ENCODE data around the gene ZBTB11. TPM values are rescaled to one million over a fixed set of nuclear protein-coding genes. Genes with fewer than 3 reads are reported as not detected.
"Not testable (repeated sequence)": the region's sequence is repeated elsewhere in the genome, so short reads cannot be mapped to it uniquely, and the experiment has no call there.

ZBTB11 gene
- total and polyA plus RNA-seq, 2 donors (not counting 3 experiments of a cell fraction or from before 2014, with no cell fraction given): 4.2 to 15.8 TPM

GRCh38 chr3:101693540-101693939, 16.6 kb upstream of the ZBTB11 start:
- intact Hi-C loops (cut with micrococcal nuclease): loop anchor here (10.0 kb wide), 1 partner anchor 799 kb away; no protein-coding TSS in a partner anchor
- H2AFZ ChIP-seq (ENCODE audit: low read depth, low read length); H3K9ac ChIP-seq (replicated peaks; ENCODE audit: extremely low read depth, insufficient read depth, low read length); H3K79me2 ChIP-seq (ENCODE audit: control insufficient read depth, insufficient read depth, low read length); CTCF ChIA-PET; H3K9me3 ChIP-seq (replicated peaks; ENCODE audit: control insufficient read depth, insufficient read depth, low read length); POLR2A ChIA-PET; dilution Hi-C loops (cut with MboI; ENCODE audit: extremely low pct_ligation_motif_present, low sequenced_read_pairs); H3K4me2 ChIP-seq (ENCODE audit: insufficient read depth, low read length); H3K4me3 ChIP-seq (replicated peaks in 1 of 3; ENCODE audit: insufficient read depth in 1 of 3, low read depth in 1 of 3, low read length in 3 of 3); H3K36me3 ChIP-seq (ENCODE audit: control insufficient read depth in 2 of 2, extremely low read depth in 1 of 2, insufficient read depth in 2 of 2, low read length in 2 of 2); H3K27me3 ChIP-seq (ENCODE audit: control insufficient read depth in 2 of 2, insufficient read depth in 2 of 2, low read length in 2 of 2); H3K4me1 ChIP-seq (ENCODE audit: control insufficient read depth, extremely low read depth, insufficient read depth, low read length); H3K27ac ChIP-seq (ENCODE audit: insufficient read depth, low read depth, low read length); H3K9me1 ChIP-seq (replicated peaks; ENCODE audit: control insufficient read depth, extremely low read depth, insufficient read depth, low read length); BruUV-seq (replicated peaks); H4K20me1 ChIP-seq (replicated peaks; ENCODE audit: control insufficient read depth, extremely low read depth, insufficient read depth, low read length): not testable (repeated sequence)
- peak; percentile 21 to 53 for TF ChIP-seq CTCF (IDR thresholded peaks at IDR 0.05; ENCODE audit: extremely low read depth in 1 of 2, insufficient read depth in 1 of 2, low read depth in 1 of 2, low read length in 2 of 2)
- FAIRE-seq: peak; percentile 77
- peak; percentile 51 for DNase-seq (ENCODE audit: low read depth, low spot score)

GRCh38 chr3:101691685-101692671, 15.0 kb upstream of the ZBTB11 start:
- H3K36me3 ChIP-seq (ENCODE audit: control insufficient read depth in 2 of 2, extremely low read depth in 1 of 2, insufficient read depth in 2 of 2, low read length in 2 of 2); FAIRE-seq; H3K79me2 ChIP-seq (ENCODE audit: control insufficient read depth, insufficient read depth, low read length); H3K9ac ChIP-seq (replicated peaks; ENCODE audit: extremely low read depth, insufficient read depth, low read length); H3K4me3 ChIP-seq (replicated peaks in 1 of 3; ENCODE audit: insufficient read depth in 1 of 3, low read depth in 1 of 3, low read length in 3 of 3); H3K9me1 ChIP-seq (replicated peaks; ENCODE audit: control insufficient read depth, extremely low read depth, insufficient read depth, low read length); H3K4me1 ChIP-seq (ENCODE audit: control insufficient read depth, extremely low read depth, insufficient read depth, low read length); H3K27ac ChIP-seq (ENCODE audit: insufficient read depth, low read depth, low read length); dilution Hi-C loops (cut with MboI; ENCODE audit: extremely low pct_ligation_motif_present, low sequenced_read_pairs); POLR2A ChIA-PET; H3K4me2 ChIP-seq (ENCODE audit: insufficient read depth, low read length); DNase-seq (ENCODE audit: low read depth, low spot score); H4K20me1 ChIP-seq (replicated peaks; ENCODE audit: control insufficient read depth, extremely low read depth, insufficient read depth, low read length); H2AFZ ChIP-seq (ENCODE audit: low read depth, low read length); H3K9me3 ChIP-seq (replicated peaks; ENCODE audit: control insufficient read depth, insufficient read depth, low read length); BruUV-seq (replicated peaks); H3K27me3 ChIP-seq (ENCODE audit: control insufficient read depth in 2 of 2, insufficient read depth in 2 of 2, low read length in 2 of 2): not testable (repeated sequence)
- intact Hi-C loops (cut with micrococcal nuclease): loop anchor here (10.0 kb wide), 1 partner anchor 797 kb away; no protein-coding TSS in a partner anchor
- CTCF ChIA-PET: interaction anchor here (2.1 kb wide), 1 partner anchor 16 kb away, joined by 7 read pairs; no protein-coding TSS in a partner anchor

Data from endothelial cell of umbilical vein (primary cell).